Measurements from ENCODE around the gene ZSCAN5B.
A peak's percentile ranks its signal among the peaks of the same experiment; 100 is the strongest.
"Not testable (repeated sequence)": the region's sequence is repeated elsewhere in the genome, so short reads cannot be mapped to it uniquely, and the experiment has no call there.

ZSCAN5B gene

GRCh38 chr19:56175861-56176307 is 21.7 kb downstream of the ZSCAN5B start, which contains the start of gene GALP:
TSS of gene GALP (plus strand) at chr19:56176008. CDS start at chr19:56177109, 1,101 bp downstream.
- DNase-seq: not testable (repeated sequence)

DNA sequence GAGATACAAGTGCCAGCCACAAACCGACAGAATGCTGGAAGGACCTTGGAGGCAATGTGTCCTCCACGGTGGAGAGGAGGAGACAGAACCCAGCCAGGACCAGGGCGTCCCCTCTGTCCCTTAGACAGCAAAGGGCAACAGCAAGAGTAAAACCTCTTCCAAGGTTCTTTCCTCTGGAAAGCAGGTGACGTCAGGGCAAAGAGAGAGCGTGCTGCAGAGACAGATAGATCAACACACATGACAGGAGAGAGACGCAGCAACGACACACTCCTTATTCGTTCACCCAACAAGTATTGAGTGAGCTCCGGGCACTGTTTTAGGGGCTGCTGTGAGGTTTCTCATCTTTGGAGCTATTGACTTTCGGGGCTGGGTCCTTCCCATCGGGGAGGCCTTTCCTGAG is 23.0 kb downstream of the ZSCAN5B start:
- no peak for DNase-seq

DNA sequence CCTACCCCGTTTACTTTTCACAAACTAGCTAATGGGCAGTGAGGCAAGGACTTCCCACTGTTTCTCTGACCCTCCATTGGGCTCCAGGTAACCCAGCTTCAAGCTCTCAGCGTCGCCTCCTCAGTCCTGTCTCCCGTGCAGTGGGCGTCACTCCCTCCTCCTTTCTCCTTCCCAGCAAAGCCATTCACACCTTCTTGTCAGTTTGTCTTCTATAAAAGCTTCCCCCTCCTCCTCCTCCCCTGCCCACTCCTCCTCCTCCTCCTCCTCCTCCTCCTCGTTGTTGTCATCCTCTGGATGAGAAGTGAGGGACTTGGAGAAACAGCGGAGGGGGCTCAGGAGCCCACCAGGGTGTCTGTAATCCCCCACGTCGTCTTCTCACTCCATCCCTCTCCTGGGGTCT is 23.5 kb downstream of the ZSCAN5B start:
- DNase-seq: no peak

- DNase-seq: no peak
These were observed 27.3 kb downstream of the ZSCAN5B start for GRCh38 chr19:56170261-56170660.

DNA sequence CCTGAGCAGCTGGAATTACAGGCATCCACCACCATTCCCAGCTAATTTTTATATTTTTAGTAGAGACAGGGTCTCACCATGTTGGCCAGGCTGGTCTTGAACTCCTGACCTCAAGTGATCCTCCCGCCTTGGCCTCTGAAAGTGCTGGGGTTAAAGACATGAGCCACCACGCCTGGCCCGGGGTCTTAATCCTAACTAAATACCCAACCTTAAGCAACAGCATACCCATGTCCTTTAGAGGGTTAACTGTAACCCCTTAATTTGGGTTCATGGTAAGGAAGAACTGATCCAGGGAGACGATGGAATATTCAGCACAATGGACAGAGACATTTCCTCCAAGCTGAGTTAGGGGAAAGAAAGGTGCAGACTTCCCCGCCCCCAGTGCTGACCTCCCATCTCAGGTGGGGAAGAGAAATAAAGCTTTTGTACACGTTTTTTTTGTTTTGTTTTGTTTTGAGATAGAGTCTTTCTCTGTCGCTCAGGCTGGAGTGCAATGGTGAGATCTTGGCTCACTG is 30.5 kb downstream of the ZSCAN5B start:
- DNase-seq: no peak

DNA sequence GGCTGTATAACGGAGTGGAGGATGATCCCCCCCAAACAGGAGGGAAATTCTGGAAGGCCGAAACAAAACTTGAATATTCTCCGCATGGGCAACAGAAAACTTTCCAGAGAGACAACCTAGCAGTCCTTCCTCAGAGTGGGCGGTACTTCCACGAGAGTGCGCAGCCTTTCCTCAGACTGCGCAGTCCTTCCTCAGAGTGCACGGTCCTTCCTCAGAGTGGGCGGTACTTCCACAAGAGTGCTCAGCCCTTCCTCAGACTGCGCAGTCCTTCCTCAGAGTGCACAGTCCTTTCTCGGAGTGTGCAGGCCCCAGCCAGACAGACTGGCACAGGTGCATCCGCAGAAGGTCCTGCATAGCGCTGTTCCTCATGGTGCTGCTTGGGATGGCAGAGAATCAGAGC is 34.5 kb downstream of the ZSCAN5B start:
- DNase-seq: no peak

- DNase-seq: peak; percentile 33
These were observed 35.3 kb downstream of the ZSCAN5B start for GRCh38 chr19:56162258-56162657.

DNA sequence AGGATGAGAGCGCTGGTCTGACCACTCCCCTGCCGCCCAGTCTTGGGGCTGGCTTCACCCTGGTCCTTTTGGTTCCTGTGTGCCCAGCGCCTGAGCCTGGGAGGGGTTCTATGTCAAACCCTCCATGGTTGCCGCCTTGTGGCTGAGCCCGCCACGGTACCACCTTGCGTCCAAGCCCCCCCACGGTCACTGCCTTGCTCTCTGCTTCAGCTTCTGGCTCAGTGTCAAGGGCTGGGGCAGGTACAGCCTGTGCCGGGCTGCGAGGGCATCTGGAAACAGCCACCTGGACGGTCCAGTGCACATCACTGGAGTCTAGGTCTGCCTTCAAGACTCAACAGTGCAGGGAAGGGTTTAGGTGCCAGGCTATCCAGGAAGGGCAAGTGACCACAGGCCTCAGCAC is 36.0 kb downstream of the ZSCAN5B start:
- DNase-seq: no peak

GRCh38 chr19:56159622-56160271 is 37.8 kb downstream of the ZSCAN5B start:
- DNase-seq: no peak

GRCh38 chr19:56159009-56159559 is 38.5 kb downstream of the ZSCAN5B start:
- no peak for DNase-seq

GRCh38 chr19:56158170-56158757 is 39.3 kb downstream of the ZSCAN5B start:
- DNase-seq: no peak

- no peak for DNase-seq
These were observed 40.8 kb downstream of the ZSCAN5B start for GRCh38 chr19:56156768-56157167.

- DNase-seq: no peak
These were observed 42.4 kb downstream of the ZSCAN5B start for GRCh38 chr19:56155124-56155687.

GRCh38 chr19:56153507-56153906 is 44.1 kb downstream of the ZSCAN5B start:
- no peak for DNase-seq

GRCh38 chr19:56152644-56153043 is 44.9 kb downstream of the ZSCAN5B start:
- no peak for DNase-seq

DNA sequence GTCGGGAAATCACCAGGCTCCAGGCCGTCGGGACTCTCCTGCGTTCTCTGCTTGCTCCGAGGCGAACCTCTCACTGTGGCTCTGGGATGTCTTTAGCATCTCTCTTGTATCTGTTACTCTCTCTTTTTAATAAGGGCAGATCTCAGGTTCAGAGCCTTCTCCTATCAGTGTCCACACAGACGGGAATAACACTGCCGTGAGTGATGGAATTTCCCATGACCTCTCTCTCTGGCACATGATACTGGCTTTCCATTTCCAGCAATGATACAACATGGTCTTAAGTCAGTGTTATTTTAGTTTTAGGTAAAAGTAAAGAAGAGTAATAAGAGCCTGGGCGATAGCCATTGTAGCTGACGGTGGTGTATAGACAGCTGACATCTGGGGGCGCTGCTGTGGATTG is 47.2 kb downstream of the ZSCAN5B start:
- no peak for DNase-seq

- no peak for DNase-seq
These were observed 47.9 kb downstream of the ZSCAN5B start for GRCh38 chr19:56149656-56150038.

DNA sequence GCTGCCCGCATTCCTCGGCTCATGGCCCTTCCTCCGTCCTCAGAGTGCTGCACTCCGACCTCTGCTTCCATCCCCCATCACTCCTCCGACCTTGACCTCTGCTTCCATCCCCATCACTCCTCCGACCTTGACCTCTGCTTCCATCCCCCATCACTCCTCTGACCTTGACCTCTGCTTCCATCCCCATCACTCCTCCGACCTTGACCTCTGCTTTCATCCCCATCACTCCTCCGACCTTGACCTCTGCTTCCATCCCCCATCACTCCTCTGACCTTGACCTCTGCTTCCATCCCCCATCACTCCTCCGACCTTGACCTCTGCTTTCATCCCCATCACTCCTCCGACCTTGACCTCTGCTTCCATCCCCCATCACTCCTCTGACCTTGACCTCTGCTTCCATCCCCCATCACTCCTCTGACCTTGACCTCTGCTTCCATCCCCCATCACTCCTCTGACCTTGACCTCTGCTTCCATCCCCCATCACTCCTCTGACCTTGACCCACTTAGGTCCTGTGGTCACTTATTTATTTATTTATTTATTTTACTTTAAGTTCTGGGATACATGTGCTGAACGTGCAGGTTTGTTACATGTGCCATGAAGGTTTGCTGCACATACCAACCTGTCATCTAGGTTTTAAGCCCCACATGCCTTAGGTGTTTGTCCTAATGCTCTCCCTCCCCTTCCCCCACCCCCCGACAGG is 48.5 kb downstream of the ZSCAN5B start:
- not testable (repeated sequence) for DNase-seq

- no peak for DNase-seq
These were observed 49.5 kb downstream of the ZSCAN5B start for GRCh38 chr19:56148096-56148495.

DNA sequence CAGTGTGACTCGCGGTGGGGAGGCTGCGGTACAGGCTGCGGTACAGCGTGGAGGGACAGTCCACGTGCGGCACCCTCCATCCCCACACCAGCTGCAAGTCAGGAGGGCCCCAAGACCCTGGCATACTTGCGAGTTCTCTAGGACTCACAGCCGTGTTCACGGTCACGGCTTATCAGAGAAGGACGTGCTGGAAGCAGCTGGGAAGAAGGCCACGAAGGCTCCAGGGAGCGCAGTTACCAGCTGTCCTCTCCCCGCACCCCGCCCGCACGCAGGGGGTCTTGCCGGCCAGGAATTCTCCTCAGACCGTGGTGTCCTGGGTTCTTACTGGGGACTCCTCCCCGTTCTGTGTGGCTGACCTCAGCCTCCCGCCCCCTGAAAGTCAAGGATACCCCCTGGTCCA is 50.3 kb downstream of the ZSCAN5B start:
- DNase-seq: no peak

- no peak for DNase-seq
These were observed 50.7 kb downstream of the ZSCAN5B start for GRCh38 chr19:56146904-56147303.

- no peak for DNase-seq
These were observed 51.9 kb downstream of the ZSCAN5B start for GRCh38 chr19:56145698-56146097.

GRCh38 chr19:56144831-56145230 is 52.8 kb downstream of the ZSCAN5B start:
- no peak for DNase-seq

All from activated CD4-positive, alpha-beta T cell treated with anti-CD3 and anti-CD28 coated beads, Interleukin-2, Interleukin-6, amounts not matched to agents 100 ng/mL and 50 ng/mL, durations not matched to agents 16 hours and 8 hours (primary cell).